Smooth muscle cell (in vitro differentiated cells): ENCODE data around the gene SGIP1. TPM values are rescaled to one million over a fixed set of nuclear protein-coding genes. Genes with fewer than 3 reads are reported as not detected.

Experiments used
- DNase-seq: peaks from one replicate; lab custom pipeline; 2025; ENCODE audit not compliant: unreplicated experiment; lab: John Stamatoyannopoulos, UW
- H2AFZ ChIP-seq: fragments of 200-600 bp; sonication (generic); 2 replicates; pipeline ENCODE4 v1.6.0; 2016; ENCODE audit warnings: antibody characterized with exemption, low read depth, mild to moderate bottlenecking
- H3F3A ChIP-seq: fragments of 200-600 bp; sonication (generic); 2 replicates; pipeline ENCODE4 v1.6.0; 2017; ENCODE audit warnings: antibody characterized with exemption, low read depth
- H3K27ac ChIP-seq: fragments of 200-600 bp; sonication (generic); 2 replicates; pipeline ENCODE4 v1.5.1; 2016; ENCODE audit warnings: low read depth, mild to moderate bottlenecking
- H3K27me3 ChIP-seq: fragments of 200-600 bp; sonication (generic); 2 replicates; pipeline ENCODE4 v1.6.1; 2016; ENCODE audit warnings: low read depth, mild to moderate bottlenecking
- H3K36me3 ChIP-seq: fragments of 200-600 bp; sonication (generic); 2 replicates; pipeline ENCODE4 v1.5.1; 2016; ENCODE audit warnings: low read depth
- H3K4me1 ChIP-seq: fragments of 200-600 bp; sonication (generic); 2 replicates; pipeline ENCODE4 v1.5.1; 2016; ENCODE audit warnings: low read depth
- H3K4me2 ChIP-seq: fragments of 200-600 bp; sonication (generic); 2 replicates; pipeline ENCODE4 v1.6.0; 2016; ENCODE audit warnings: mild to moderate bottlenecking
- H3K4me3 ChIP-seq: fragments of 200-600 bp; sonication (generic); 2 replicates; pipeline ENCODE4 v1.5.1; 2016; ENCODE audit warnings: mild to moderate bottlenecking
- H3K79me2 ChIP-seq: fragments of 200-600 bp; sonication (generic); 2 replicates; pipeline ENCODE4 v1.6.0; 2016; ENCODE audit warnings: low read depth, mild to moderate bottlenecking
- H3K9ac ChIP-seq: fragments of 200-600 bp; sonication (generic); 2 replicates; pipeline ENCODE4 v1.6.0; 2016; ENCODE audit warnings: low read depth
- H3K9me3 ChIP-seq: fragments of 200-600 bp; sonication (generic); replicated peaks from 2 replicates; pipeline ENCODE4 v1.5.1; 2016; ENCODE audit warnings: low read depth
- H4K20me1 ChIP-seq: fragments of 200-600 bp; sonication (generic); 2 replicates; pipeline ENCODE4 v1.6.0; 2016; ENCODE audit warnings: low read depth
- WGBS: methylation state at CpG from one replicate; pipeline ENCODE4 v1.1.7; 2016; ENCODE audit warnings: low lambda C conversion rate; 5-methylcytosine and 5-hydroxymethylcytosine counted together
- polyA plus RNA-seq: library from polyadenylated mRNA; unstranded; fragments of >200 nt; fragmentation: Nextera tagmentation; extraction: Ambion mirVana; gene quantifications from 2 replicates; pipeline ENCODE4 v1.2.1, GENCODE V29; 2016
- total RNA-seq: library from RNA; depleted of rRNA; stranded (reverse); fragments of >200 nt; gene quantifications from 2 replicates; pipeline ENCODE4 v1.2.3, GENCODE V29; 2014
- TF ChIP-seq, protein P1 (sequence below): fragments of 200-600 bp; sonication (generic); IDR thresholded peaks from 2 replicates; pipeline ENCODE4 v1.5.1; 2017; ENCODE audit warnings: borderline replicate concordance, mild to moderate bottlenecking, antibody characterized with exemption; ENCODE audit not compliant: insufficient read depth, poor library complexity, severe bottlenecking

Gene SGIP1
- total and polyA plus RNA-seq, 2 experiments from 2014 or later, result 0.89 to 3.5 TPM

DNA sequence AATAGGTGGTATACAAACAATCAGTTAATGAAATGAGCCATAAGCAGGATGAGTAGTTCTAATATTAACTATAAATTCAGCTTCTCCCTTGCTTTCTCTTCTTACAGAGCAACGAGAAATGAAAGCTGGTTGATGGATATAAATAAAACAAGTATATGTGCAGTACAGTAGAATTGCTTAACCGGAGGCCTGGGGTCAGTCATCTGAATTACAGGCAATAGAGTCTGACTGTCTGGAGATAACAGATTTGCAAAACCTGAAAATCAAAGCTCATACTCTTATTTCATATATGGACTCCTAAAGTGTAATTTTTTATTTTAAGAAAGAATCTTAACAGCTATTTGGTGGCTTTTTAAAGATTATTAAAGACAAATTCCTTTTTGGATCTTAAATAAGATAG lies 43.1 kb upstream of the SGIP1 start:
- Histone ChIP-seq H4K20me1 (no peaks in the 10 kb centered on the region), H2AFZ (peak overlapping the region; percentile 58), H3K9me3 (no peaks in the 10 kb centered on the region), H3K4me2 (peak overlapping the region; percentile 44), H3K9ac (peak overlapping the region; percentile 17), H3K4me1 (no peaks in the 10 kb centered on the region), H3K27me3 (no peaks in the 10 kb centered on the region), H3K27ac (peak overlapping the region; percentile 76), H3K4me3 (no peak overlapping the region), H3K79me2 (no peaks in the 10 kb centered on the region), H3K36me3 (no peaks in the 10 kb centered on the region), H3F3A (peaks cover 7% of the 10 kb centered on the region)
- TF ChIP-seq, protein P1, sequence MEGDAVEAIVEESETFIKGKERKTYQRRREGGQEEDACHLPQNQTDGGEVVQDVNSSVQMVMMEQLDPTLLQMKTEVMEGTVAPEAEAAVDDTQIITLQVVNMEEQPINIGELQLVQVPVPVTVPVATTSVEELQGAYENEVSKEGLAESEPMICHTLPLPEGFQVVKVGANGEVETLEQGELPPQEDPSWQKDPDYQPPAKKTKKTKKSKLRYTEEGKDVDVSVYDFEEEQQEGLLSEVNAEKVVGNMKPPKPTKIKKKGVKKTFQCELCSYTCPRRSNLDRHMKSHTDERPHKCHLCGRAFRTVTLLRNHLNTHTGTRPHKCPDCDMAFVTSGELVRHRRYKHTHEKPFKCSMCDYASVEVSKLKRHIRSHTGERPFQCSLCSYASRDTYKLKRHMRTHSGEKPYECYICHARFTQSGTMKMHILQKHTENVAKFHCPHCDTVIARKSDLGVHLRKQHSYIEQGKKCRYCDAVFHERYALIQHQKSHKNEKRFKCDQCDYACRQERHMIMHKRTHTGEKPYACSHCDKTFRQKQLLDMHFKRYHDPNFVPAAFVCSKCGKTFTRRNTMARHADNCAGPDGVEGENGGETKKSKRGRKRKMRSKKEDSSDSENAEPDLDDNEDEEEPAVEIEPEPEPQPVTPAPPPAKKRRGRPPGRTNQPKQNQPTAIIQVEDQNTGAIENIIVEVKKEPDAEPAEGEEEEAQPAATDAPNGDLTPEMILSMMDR, result no peak
- no peak for DNase-seq
- 28% methylated on average over 2 of the region's 2 CpGs for WGBS

GRCh38 chr1:66492424-66492823 lies 41.5 kb upstream of the SGIP1 start:
- H3K27ac ChIP-seq, result no peak overlapping the region
- H3F3A ChIP-seq, result peaks cover 7% of the 10 kb centered on the region
- no peaks in the 10 kb centered on the region for H3K27me3 ChIP-seq
- WGBS, result 87% methylated on average over 1 of the region's 1 CpG
- no peaks in the 10 kb centered on the region for H3K9me3 ChIP-seq
- no peaks in the 10 kb centered on the region for H3K36me3 ChIP-seq
- H3K4me3 ChIP-seq, result no peak overlapping the region
- H4K20me1 ChIP-seq, result no peaks in the 10 kb centered on the region
- no peaks in the 10 kb centered on the region for H3K79me2 ChIP-seq
- TF ChIP-seq, protein P1, result no peak
- no peak overlapping the region for H3K9ac ChIP-seq
- H2AFZ ChIP-seq, result no peak overlapping the region
- H3K4me2 ChIP-seq, result no peak overlapping the region
- no peaks in the 10 kb centered on the region for H3K4me1 ChIP-seq
- no peak for DNase-seq

GRCh38 chr1:66493731-66494130 lies 40.2 kb upstream of the SGIP1 start:
- H3K9ac ChIP-seq, result no peak overlapping the region
- H3K79me2 ChIP-seq, result no peaks in the 10 kb centered on the region
- H3F3A ChIP-seq, result peaks cover 4% of the 10 kb centered on the region
- TF ChIP-seq, protein P1, result no peak
- no peak overlapping the region for H3K4me2 ChIP-seq
- 97% methylated on average over 2 of the region's 2 CpGs for WGBS
- no peaks in the 10 kb centered on the region for H3K27me3 ChIP-seq
- DNase-seq, result no peak
- no peaks in the 10 kb centered on the region for H3K9me3 ChIP-seq
- no peak overlapping the region for H2AFZ ChIP-seq
- no peak overlapping the region for H3K4me3 ChIP-seq
- H3K4me1 ChIP-seq, result no peaks in the 10 kb centered on the region
- no peak overlapping the region for H3K27ac ChIP-seq
- H3K36me3 ChIP-seq, result no peaks in the 10 kb centered on the region
- H4K20me1 ChIP-seq, result no peaks in the 10 kb centered on the region

DNA sequence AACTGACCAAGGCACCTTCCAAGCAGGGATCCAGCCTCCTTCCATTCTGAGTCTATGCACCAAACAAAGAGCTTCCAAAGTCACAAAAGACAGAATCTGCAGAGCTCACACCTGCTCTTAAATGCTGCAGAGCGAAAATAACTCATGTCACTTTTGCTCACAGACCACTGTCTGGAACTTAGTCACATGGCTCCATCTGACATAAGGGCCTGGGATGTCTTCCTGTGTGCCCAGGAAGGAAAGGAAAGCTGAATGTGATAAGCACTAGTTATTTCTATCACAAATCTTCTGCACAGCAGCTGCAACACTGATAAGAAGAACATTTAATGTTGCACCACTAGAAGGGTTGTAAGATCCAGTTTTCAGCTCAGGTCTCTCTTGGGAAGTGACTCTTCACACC lies 39.5 kb upstream of the SGIP1 start:
- TF ChIP-seq, protein P1, result no peak
- Histone ChIP-seq H3K4me2 (no peak overlapping the region), H3K79me2 (no peaks in the 10 kb centered on the region), H3K4me3 (no peak overlapping the region), H3K27ac (no peak overlapping the region), H3K9me3 (no peaks in the 10 kb centered on the region), H3F3A (peaks cover 4% of the 10 kb centered on the region), H3K27me3 (no peaks in the 10 kb centered on the region), H3K4me1 (no peaks in the 10 kb centered on the region), H4K20me1 (no peaks in the 10 kb centered on the region), H3K9ac (no peak overlapping the region), H2AFZ (no peak overlapping the region), H3K36me3 (no peaks in the 10 kb centered on the region)
- DNase-seq, result no peak
- 92% methylated on average over 1 of the region's 1 CpG for WGBS
